Neural cell (in vitro differentiated cells): ENCODE results near the gene ROR1. TPM values are rescaled to one million over a fixed set of nuclear protein-coding genes. Genes with fewer than 3 reads are reported as not detected.

Source experiments
- H2AFZ ChIP-seq: fragments of 200-600, 300-800 bp; sonication (generic), shearing (Covaris generic); 2 replicates; pipeline ENCODE4 v1.6.0; 2014; ENCODE audit warnings: low read depth, mild to moderate bottlenecking, antibody characterized with exemption, low read length, moderate library complexity
- H3F3A ChIP-seq: fragments of 200-600 bp; shearing (Covaris generic); 2 replicates; pipeline ENCODE4 v1.6.1; 2016; ENCODE audit warnings: mild to moderate bottlenecking, moderate library complexity, mixed read lengths, antibody characterized with exemption, low read length; ENCODE audit not compliant: insufficient read depth, poor library complexity, severe bottlenecking
- H3K27ac ChIP-seq: fragments of 200-600, 300-800 bp; sonication (generic), shearing (Covaris generic); 2 replicates; pipeline ENCODE4 v1.5.1; 2014; ENCODE audit warnings: mild to moderate bottlenecking, low read length, moderate library complexity
- H3K27me3 ChIP-seq: fragments of 300-800, 200-600 bp; sonication (generic), shearing (Covaris generic); 2 replicates; pipeline ENCODE4 v1.6.0; 2014; ENCODE audit warnings: mild to moderate bottlenecking, low read depth, low read length, moderate library complexity; ENCODE audit not compliant: insufficient read depth
- H3K36me3 ChIP-seq: fragments of 300-800, 200-600 bp; sonication (generic), shearing (Covaris generic); 2 replicates; pipeline ENCODE4 v1.5.1; 2014; ENCODE audit warnings: mild to moderate bottlenecking, antibody characterized with exemption, low read length, moderate library complexity; ENCODE audit not compliant: insufficient read depth
- H3K4me2 ChIP-seq: fragments of 300-800, 200-600 bp; sonication (generic), shearing (Covaris generic); 2 replicates; pipeline ENCODE4 v1.6.0; 2014; ENCODE audit warnings: mild to moderate bottlenecking, low read length
- H3K4me3 ChIP-seq: fragments of 300-800, 200-600 bp; sonication (generic), shearing (Covaris generic); 2 replicates; pipeline ENCODE4 v1.5.1; 2014; ENCODE audit warnings: mild to moderate bottlenecking, low read length, moderate library complexity
- H3K79me2 ChIP-seq: fragments of 200-600 bp; shearing (Covaris generic); replicated peaks from 2 replicates; pipeline ENCODE4 v1.6.0; 2014; ENCODE audit warnings: mild to moderate bottlenecking, low read length, moderate library complexity; ENCODE audit not compliant: insufficient read depth
- H3K9ac ChIP-seq: fragments of 300-800, 200-600 bp; sonication (generic), shearing (Covaris generic); 2 replicates; pipeline ENCODE4 v1.6.1; 2016; ENCODE audit warnings: mild to moderate bottlenecking, low read length, mixed read lengths
- H3K9me2 ChIP-seq: fragments of 200-600 bp; shearing (Covaris generic); 2 replicates; pipeline ENCODE4 v1.6.1; 2016; ENCODE audit warnings: mild to moderate bottlenecking, low read length, mixed read lengths; ENCODE audit not compliant: insufficient read depth
- H3K9me3 ChIP-seq: fragments of 200-600, 300-800 bp; sonication (generic), shearing (Covaris generic); 2 replicates; pipeline ENCODE4 v1.6.1; 2016; ENCODE audit warnings: mild to moderate bottlenecking, mixed run types, low read length, moderate library complexity, mixed read lengths
- H4K20me1 ChIP-seq: fragments of 200-600 bp; shearing (Covaris generic); 2 replicates; pipeline ENCODE4 v1.6.1; 2016; ENCODE audit warnings: mild to moderate bottlenecking, mixed run types; ENCODE audit not compliant: insufficient read depth
- EP300 ChIP-seq: fragments of 450-650 bp; conservative IDR thresholded peaks from 2 replicates; pipeline ENCODE4 v1.6.1; 2014; ENCODE audit warnings: antibody characterized with exemption, mild to moderate bottlenecking, moderate library complexity; ENCODE audit not compliant: poor library complexity, severe bottlenecking
- EZH2 ChIP-seq: fragments of 200-600, 300-800 bp; shearing (Covaris generic), sonication (generic); IDR thresholded peaks from 2 replicates; pipeline ENCODE4 v1.6.1; 2014; ENCODE audit warnings: antibody characterized with exemption, low read length, borderline replicate concordance, mild to moderate bottlenecking; ENCODE audit not compliant: insufficient read depth, poor library complexity, severe bottlenecking
- MXI1 ChIP-seq: fragments of 450-650 bp; conservative IDR thresholded peaks from 2 replicates; pipeline ENCODE4 v1.6.1; 2014; ENCODE audit warnings: antibody characterized with exemption, mild to moderate bottlenecking; ENCODE audit not compliant: poor library complexity, severe bottlenecking
- POLR2AphosphoS5 ChIP-seq: IDR thresholded peaks from 2 replicates; pipeline ENCODE4 v1.6.1; 2012
- SMC3 ChIP-seq: fragments of 450-650 bp; conservative IDR thresholded peaks from 2 replicates; pipeline ENCODE4 v1.6.1; 2014; ENCODE audit warnings: antibody characterized with exemption, mild to moderate bottlenecking, moderate library complexity; ENCODE audit not compliant: poor library complexity
- TAF1 ChIP-seq: IDR thresholded peaks from 2 replicates; pipeline ENCODE4 v1.6.1; 2012; ENCODE audit warnings: low read depth
- polyA plus RNA-seq: library from polyadenylated mRNA; depleted of rRNA; stranded (reverse); fragments of >200 nt; gene quantifications from 2 replicates; pipeline ENCODE4 v1.2.3, GENCODE V29; 2014
- TF ChIP-seq, protein P1 (sequence below): IDR thresholded peaks from 2 replicates; pipeline ENCODE4 v1.6.1; 2012; ENCODE audit warnings: borderline replicate concordance
- TF ChIP-seq, protein P2 (sequence below): fragments of 450-650 bp; IDR thresholded peaks from 2 replicates; pipeline ENCODE4 v1.5.1; 2014; ENCODE audit warnings: antibody characterized with exemption, mild to moderate bottlenecking, moderate library complexity; ENCODE audit not compliant: poor library complexity, severe bottlenecking

Gene ROR1
- polyA plus RNA-seq, 1 donor from 2014 or later = 0.27 TPM

DNA sequence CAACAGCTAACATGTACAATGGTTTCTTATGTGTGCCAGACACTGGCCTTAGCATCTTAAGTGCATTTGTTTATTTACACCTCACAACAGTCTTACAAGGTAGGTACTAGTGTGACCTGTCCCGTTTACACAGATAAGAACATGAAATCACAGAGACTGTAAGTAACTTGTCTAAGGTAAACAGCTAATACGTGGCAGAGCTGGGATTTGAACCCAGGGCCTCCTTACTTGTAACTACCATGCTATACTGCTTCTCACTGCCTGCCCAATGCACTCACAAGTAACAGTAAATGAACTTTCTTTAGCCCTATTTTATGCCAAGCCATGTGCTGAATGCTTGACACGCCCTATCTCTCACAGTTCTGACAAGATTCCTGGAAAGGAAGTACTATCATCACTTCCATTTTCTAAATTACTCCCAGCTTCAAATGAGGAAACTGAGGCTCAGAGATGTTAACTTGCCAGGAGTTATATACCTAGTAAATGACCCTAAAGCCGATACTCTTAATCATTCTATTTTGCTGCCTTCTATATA is 25.7 kb upstream of the ROR1 start:
- no peak overlapping the region for H3K4me3 ChIP-seq

DNA sequence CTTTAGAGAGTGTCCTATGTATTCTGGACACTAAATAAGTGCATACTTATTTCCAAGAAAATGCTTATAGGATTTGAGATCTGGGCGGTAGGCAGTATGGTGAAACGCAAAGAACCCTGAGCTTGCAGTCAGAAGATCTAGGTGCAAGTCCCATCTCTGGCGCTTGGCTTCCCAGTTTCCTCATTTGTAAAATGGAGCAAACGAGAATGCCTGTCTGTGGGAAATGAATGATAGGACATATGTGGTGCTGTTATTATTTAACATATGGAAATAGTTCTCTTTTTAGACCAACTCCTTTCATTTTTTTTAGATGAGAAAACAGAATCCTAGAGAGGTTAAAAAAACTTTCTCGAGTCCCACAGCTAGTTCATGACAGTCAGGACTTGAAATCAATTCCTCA is 25.2 kb upstream of the ROR1 start:
- Histone ChIP-seq H3K36me3 (no peaks in the 10 kb centered on the region), H3K4me3 (no peak overlapping the region), H2AFZ (no peak overlapping the region), H3K27me3 (no peaks in the 10 kb centered on the region), H3K9me3 (no peaks in the 10 kb centered on the region), H4K20me1 (no peaks in the 10 kb centered on the region), H3F3A (no peaks in the 10 kb centered on the region), H3K9ac (no peak overlapping the region), H3K4me2 (no peak overlapping the region), H3K79me2 (no peaks in the 10 kb centered on the region), H3K27ac (no peak overlapping the region), H3K9me2 (no peaks in the 10 kb centered on the region)
- no peak for TF ChIP-seq MXI1
- TF ChIP-seq EP300 = no peak
- TF ChIP-seq, protein P1, sequence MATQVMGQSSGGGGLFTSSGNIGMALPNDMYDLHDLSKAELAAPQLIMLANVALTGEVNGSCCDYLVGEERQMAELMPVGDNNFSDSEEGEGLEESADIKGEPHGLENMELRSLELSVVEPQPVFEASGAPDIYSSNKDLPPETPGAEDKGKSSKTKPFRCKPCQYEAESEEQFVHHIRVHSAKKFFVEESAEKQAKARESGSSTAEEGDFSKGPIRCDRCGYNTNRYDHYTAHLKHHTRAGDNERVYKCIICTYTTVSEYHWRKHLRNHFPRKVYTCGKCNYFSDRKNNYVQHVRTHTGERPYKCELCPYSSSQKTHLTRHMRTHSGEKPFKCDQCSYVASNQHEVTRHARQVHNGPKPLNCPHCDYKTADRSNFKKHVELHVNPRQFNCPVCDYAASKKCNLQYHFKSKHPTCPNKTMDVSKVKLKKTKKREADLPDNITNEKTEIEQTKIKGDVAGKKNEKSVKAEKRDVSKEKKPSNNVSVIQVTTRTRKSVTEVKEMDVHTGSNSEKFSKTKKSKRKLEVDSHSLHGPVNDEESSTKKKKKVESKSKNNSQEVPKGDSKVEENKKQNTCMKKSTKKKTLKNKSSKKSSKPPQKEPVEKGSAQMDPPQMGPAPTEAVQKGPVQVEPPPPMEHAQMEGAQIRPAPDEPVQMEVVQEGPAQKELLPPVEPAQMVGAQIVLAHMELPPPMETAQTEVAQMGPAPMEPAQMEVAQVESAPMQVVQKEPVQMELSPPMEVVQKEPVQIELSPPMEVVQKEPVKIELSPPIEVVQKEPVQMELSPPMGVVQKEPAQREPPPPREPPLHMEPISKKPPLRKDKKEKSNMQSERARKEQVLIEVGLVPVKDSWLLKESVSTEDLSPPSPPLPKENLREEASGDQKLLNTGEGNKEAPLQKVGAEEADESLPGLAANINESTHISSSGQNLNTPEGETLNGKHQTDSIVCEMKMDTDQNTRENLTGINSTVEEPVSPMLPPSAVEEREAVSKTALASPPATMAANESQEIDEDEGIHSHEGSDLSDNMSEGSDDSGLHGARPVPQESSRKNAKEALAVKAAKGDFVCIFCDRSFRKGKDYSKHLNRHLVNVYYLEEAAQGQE = no peak

More for the DNA sequence above, 25.7 kb upstream of the ROR1 start:
- Histone ChIP-seq H4K20me1 (no peaks in the 10 kb centered on the region), H3K79me2 (no peaks in the 10 kb centered on the region), H3K4me2 (no peak overlapping the region), H3K27me3 (no peaks in the 10 kb centered on the region), H3F3A (no peaks in the 10 kb centered on the region), H3K9me3 (no peaks in the 10 kb centered on the region), H2AFZ (no peak overlapping the region), H3K9me2 (no peaks in the 10 kb centered on the region), H3K36me3 (no peaks in the 10 kb centered on the region), H3K9ac (no peak overlapping the region), H3K27ac (no peak overlapping the region)
- TF ChIP-seq POLR2AphosphoS5 = no peak
- TF ChIP-seq, protein P1 = no peak

DNA sequence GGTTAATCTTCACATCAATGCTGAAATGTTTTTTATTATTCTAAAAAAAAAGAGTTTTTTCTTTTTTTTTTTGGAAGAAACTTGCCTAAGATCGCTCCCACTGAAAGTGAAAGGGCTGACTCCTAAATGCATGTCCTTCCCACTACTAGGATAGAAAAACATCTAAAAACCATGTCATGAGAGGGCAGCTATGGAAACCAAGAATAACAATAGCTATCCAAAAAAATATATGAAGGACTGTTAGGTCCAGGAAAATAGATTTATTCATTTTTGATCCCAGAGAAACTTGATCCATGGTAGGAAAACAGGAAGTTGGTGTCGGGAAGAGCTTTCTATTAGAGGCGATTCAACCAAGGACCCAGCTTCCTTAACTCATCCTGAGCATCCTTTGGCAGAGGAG is 23.1 kb upstream of the ROR1 start:
- H3K27ac ChIP-seq = no peak overlapping the region
- no peak overlapping the region for H3K4me2 ChIP-seq
- no peaks in the 10 kb centered on the region for H3K9me3 ChIP-seq
- no peak overlapping the region for H3K9ac ChIP-seq
- TF ChIP-seq, protein P1 = no peak
- TF ChIP-seq MXI1 (no peak), TAF1 (no peak), SMC3 (no peak), POLR2AphosphoS5 (no peak), EZH2 (no peak), EP300 (no peak)
- TF ChIP-seq, protein P2, sequence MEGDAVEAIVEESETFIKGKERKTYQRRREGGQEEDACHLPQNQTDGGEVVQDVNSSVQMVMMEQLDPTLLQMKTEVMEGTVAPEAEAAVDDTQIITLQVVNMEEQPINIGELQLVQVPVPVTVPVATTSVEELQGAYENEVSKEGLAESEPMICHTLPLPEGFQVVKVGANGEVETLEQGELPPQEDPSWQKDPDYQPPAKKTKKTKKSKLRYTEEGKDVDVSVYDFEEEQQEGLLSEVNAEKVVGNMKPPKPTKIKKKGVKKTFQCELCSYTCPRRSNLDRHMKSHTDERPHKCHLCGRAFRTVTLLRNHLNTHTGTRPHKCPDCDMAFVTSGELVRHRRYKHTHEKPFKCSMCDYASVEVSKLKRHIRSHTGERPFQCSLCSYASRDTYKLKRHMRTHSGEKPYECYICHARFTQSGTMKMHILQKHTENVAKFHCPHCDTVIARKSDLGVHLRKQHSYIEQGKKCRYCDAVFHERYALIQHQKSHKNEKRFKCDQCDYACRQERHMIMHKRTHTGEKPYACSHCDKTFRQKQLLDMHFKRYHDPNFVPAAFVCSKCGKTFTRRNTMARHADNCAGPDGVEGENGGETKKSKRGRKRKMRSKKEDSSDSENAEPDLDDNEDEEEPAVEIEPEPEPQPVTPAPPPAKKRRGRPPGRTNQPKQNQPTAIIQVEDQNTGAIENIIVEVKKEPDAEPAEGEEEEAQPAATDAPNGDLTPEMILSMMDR = no peak
- no peaks in the 10 kb centered on the region for H3K36me3 ChIP-seq
- no peaks in the 10 kb centered on the region for H3K27me3 ChIP-seq
- no peak overlapping the region for H3K4me3 ChIP-seq
- no peak overlapping the region for H2AFZ ChIP-seq
- no peaks in the 10 kb centered on the region for H3K9me2 ChIP-seq
- H3F3A ChIP-seq = no peaks in the 10 kb centered on the region
- H4K20me1 ChIP-seq = no peaks in the 10 kb centered on the region
- H3K79me2 ChIP-seq = no peaks in the 10 kb centered on the region
